Thyroid gland (tissue), 4 donors: ENCODE data around the gene SP3.

Experiments used
- CTCF ChIP-seq, 6 experiments: fragments of 200-600 bp in 3 of 6; fragments of 450-650 bp in 3 of 6; sonication (generic) in 3 of 6; IDR thresholded peaks; one replicate each; pipeline ENCODE4 v1.5.1; 2016 to 2019; ENCODE audit warnings: antibody characterized with exemption in 6 of 6, mild to moderate bottlenecking in 2 of 6, inconsistent platforms in 1 of 6, moderate library complexity in 1 of 6
- POLR2A ChIP-seq, 2 donors: fragments of 450-650 bp; IDR thresholded peaks; one replicate each; pipeline ENCODE4 v1.6.1; 2017; ENCODE audit warnings: antibody characterized with exemption in 2 of 2, mild to moderate bottlenecking in 2 of 2, moderate library complexity in 1 of 2

- TF ChIP-seq CTCF (IDR thresholded peaks at IDR 0.05) (no peak), POLR2A (IDR thresholded peaks at IDR 0.05) (no peak)
Measured at GRCh38 chr2:173948198-173948597, 17.0 kb downstream of the SP3 start.
